Mucosa of descending colon (tissue), 3 donors: ENCODE data around the gene NIPA2. TPM values are rescaled to one million over a fixed set of nuclear protein-coding genes. Genes with fewer than 3 reads are reported as not detected.

Source experiments
- ATAC-seq: fragments of 200-7000 bp; cut with Tn5 transposase; one replicate; pipeline ENCODE4 v1.9.1; 2020; ENCODE audit warnings: mild to moderate bottlenecking, moderate library complexity
- DNase-seq, 3 donors: peaks; one replicate each; pipeline ENCODE4 v3.0.0-alpha.2; 2020
- H3K36me3 ChIP-seq: fragments of 200-600 bp; one replicate; pipeline ENCODE4 v1.8.0; 2021; ENCODE audit warnings: low read depth, mild to moderate bottlenecking
- H3K4me1 ChIP-seq: fragments of 200-600 bp; one replicate; pipeline ENCODE4 v1.8.0; 2021; ENCODE audit warnings: low read depth, mild to moderate bottlenecking
- H3K4me3 ChIP-seq: fragments of 200-600 bp; one replicate; pipeline ENCODE4 v1.8.0; 2021; ENCODE audit warnings: mild to moderate bottlenecking
- H3K9me3 ChIP-seq: fragments of 200-600 bp; one replicate; pipeline ENCODE4 v1.8.0; 2021; ENCODE audit warnings: mild to moderate bottlenecking
- CTCF ChIP-seq: fragments of 200-600 bp; IDR thresholded peaks from one replicate; pipeline ENCODE4 v1.8.0; 2022; ENCODE audit warnings: antibody characterized with exemption, mild to moderate bottlenecking
- intact Hi-C, 2 donors: fragments of 100-400 bp; cut with DNase I in 1 of 2; cut with micrococcal nuclease in 1 of 2; formaldehyde crosslinking; loops; one replicate each; pipeline versions ENCODE4 v1.11.0 to v1.11.1; 2022; cut with DNase I, micrococcal nuclease
- total RNA-seq, 3 donors: library from RNA; stranded (reverse); fragmentation: NEBNext Ultra II Directional in 2 of 3; extraction: Animal tissue kit (Norgen Biotek cat#: 25700) in 2 of 3; gene quantifications; one replicate each; pipeline versions ENCODE4 v1.2.1 to v1.2.4, GENCODE V29; 2021 to 2023
- donor health status: DM: no; HTN: no; CAD: no; lungs with moderate emphysema.
- donor health status: DM: no; HTN: no; CAD: no.
- donor health status: DM: no; HTN: yes; CAD: no.

NIPA2 gene
- total RNA-seq, 3 donors from 2014 or later, result 50.7 to 77.7 (median 71.7) TPM

GRCh38 chr15:22911306-22911705, 72.8 kb downstream of the NIPA2 start:
- Histone ChIP-seq H3K9me3 (no peaks in the 10 kb centered on the region), H3K36me3 (no peaks in the 10 kb centered on the region), H3K4me3 (no peak overlapping the region), H3K4me1 (no peaks in the 10 kb centered on the region)
- ATAC-seq, result no peak
- no peak for DNase-seq
- TF ChIP-seq CTCF, result no peak
- intact Hi-C loops, result no loop called here

- no peaks in the 10 kb centered on the region for H3K36me3 ChIP-seq
- no peaks in the 10 kb centered on the region for H3K9me3 ChIP-seq
- intact Hi-C loops, result no loop called here
- ATAC-seq (no peak), DNase-seq (no peak)
- TF ChIP-seq CTCF, result no peak
- no peaks in the 10 kb centered on the region for H3K4me1 ChIP-seq
- no peak overlapping the region for H3K4me3 ChIP-seq
These were observed 73.8 kb downstream of the NIPA2 start for GRCh38 chr15:22912256-22912655.

GRCh38 chr15:22913646-22914380, 75.3 kb downstream of the NIPA2 start:
- intact Hi-C loops, result no loop called here
- no peak for TF ChIP-seq CTCF

GRCh38 chr15:22915866-22916515, 77.5 kb downstream of the NIPA2 start:
- Histone ChIP-seq H3K4me3 (no peak overlapping the region), H3K9me3 (no peaks in the 10 kb centered on the region), H3K36me3 (no peaks in the 10 kb centered on the region), H3K4me1 (no peaks in the 10 kb centered on the region)
- ATAC-seq (no peak), DNase-seq (no peak)
- intact Hi-C loops, result no loop called here
- TF ChIP-seq CTCF, result no peak

More at GRCh38 chr15:22913646-22914380, 75.3 kb downstream of the NIPA2 start:
- Histone ChIP-seq H3K36me3 (no peaks in the 10 kb centered on the region), H3K4me1 (no peaks in the 10 kb centered on the region), H3K9me3 (no peaks in the 10 kb centered on the region), H3K4me3 (no peak overlapping the region)
- no peak for ATAC-seq
- no peak for DNase-seq

- no peak for TF ChIP-seq CTCF
- H3K4me1 ChIP-seq, result no peaks in the 10 kb centered on the region
- DNase-seq (no peak), ATAC-seq (no peak)
- H3K4me3 ChIP-seq, result no peak overlapping the region
- H3K9me3 ChIP-seq, result no peaks in the 10 kb centered on the region
- H3K36me3 ChIP-seq, result no peaks in the 10 kb centered on the region
- intact Hi-C loops, result no loop called here
These were observed 78.3 kb downstream of the NIPA2 start for GRCh38 chr15:22916606-22917350.
